Liver (tissue), 3 donors: ENCODE results near the gene MCF2L2.

ENCODE experiments used
- ATF3 ChIP-seq: IDR thresholded peaks from 2 replicates; pipeline ENCODE4 v1.6.1; 2016; ENCODE audit warnings: antibody characterized with exemption
- CTCF ChIP-seq: fragments of 150-350 bp; IDR thresholded peaks from 2 replicates; pipeline ENCODE4 v1.5.1; 2017; ENCODE audit warnings: improper control_type of control experiment, low read depth, low read length; ENCODE audit not compliant: missing input control
- GABPA ChIP-seq, 2 donors: IDR thresholded peaks in 1 of 2; conservative IDR thresholded peaks in 1 of 2; 2 replicates each; pipeline ENCODE4 v1.6.1; 2016; ENCODE audit warnings: antibody characterized with exemption in 2 of 2, mild to moderate bottlenecking in 1 of 2, moderate library complexity in 1 of 2
- HNF4G ChIP-seq: IDR thresholded peaks from 2 replicates; pipeline ENCODE4 v1.6.1; 2016; ENCODE audit warnings: antibody characterized with exemption
- JUND ChIP-seq, 2 donors: IDR thresholded peaks; 2 replicates each; pipeline ENCODE4 v1.6.1; 2016; ENCODE audit warnings: antibody characterized with exemption in 2 of 2
- RXRA ChIP-seq, 2 donors: IDR thresholded peaks; 2 replicates each; pipeline ENCODE4 v1.6.1; 2017 to 2018; ENCODE audit warnings: antibody characterized with exemption in 2 of 2, mild to moderate bottlenecking in 1 of 2
- SP1 ChIP-seq: IDR thresholded peaks from 2 replicates; pipeline ENCODE4 v1.6.1; 2018; ENCODE audit warnings: antibody characterized with exemption, mild to moderate bottlenecking
- TAF1 ChIP-seq: conservative IDR thresholded peaks from 2 replicates; pipeline ENCODE4 v1.6.1; 2016; ENCODE audit warnings: antibody characterized with exemption, mild to moderate bottlenecking
- YY1 ChIP-seq: IDR thresholded peaks from 2 replicates; pipeline ENCODE4 v1.6.1; 2016; ENCODE audit warnings: antibody characterized with exemption, mild to moderate bottlenecking
- TF ChIP-seq, protein P1 (sequence below): IDR thresholded peaks from 2 replicates; pipeline ENCODE4 v1.6.1; 2016; ENCODE audit warnings: antibody characterized with exemption
- TF ChIP-seq, protein P2 (sequence below): IDR thresholded peaks from 2 replicates; pipeline ENCODE4 v1.6.1; 2016; ENCODE audit warnings: antibody characterized with exemption, mild to moderate bottlenecking
- donor health status: healthy.
- donor health status: healthy.

DNA sequence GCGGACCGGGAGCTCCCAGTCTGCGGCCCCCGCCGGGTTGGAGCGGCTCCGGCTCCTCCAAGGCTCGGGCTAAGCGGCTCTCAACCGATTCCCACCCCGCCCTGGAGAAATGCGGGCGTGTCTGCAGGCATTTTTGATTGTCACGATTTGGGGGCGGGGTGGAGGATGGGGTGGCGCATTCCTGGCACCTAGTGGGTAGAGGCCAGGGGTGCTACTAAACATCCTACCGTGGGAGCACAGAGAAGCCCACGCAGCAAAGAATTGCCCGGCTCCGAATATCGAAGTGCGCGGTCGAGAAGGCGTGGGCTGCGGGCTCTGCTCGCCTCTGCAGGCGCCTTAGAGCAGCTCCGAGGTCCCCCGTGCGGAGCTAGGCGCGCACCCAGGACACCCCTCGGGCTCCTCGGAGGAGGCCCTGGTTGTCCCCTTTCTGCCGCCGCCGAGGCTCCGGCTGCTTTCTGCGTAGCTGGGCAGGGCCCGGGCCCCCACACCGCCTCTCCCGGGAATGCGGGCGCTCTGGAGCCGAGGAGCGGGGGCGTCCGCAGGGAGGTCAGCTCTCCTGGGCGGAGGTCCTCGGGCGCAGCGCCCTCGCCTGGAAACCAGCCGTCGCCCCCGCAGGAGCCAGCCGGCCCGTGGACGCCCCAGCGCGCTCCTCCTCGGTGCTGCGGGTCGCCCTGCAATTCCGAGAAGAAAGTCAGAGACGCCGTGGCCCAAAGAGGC is 249.4 kb downstream of the MCF2L2 start:
- no peak for TF ChIP-seq CTCF
- no peak for TF ChIP-seq GABPA (IDR thresholded peaks at IDR 0.05 in 1 of 2, conservative IDR thresholded peaks at IDR 0.05 in 1 of 2)
- no peak for TF ChIP-seq RXRA (IDR thresholded peaks at IDR 0.05)
- TF ChIP-seq SP1, result no peak
- no peak for TF ChIP-seq JUND (IDR thresholded peaks at IDR 0.05)
- TF ChIP-seq, protein P1, sequence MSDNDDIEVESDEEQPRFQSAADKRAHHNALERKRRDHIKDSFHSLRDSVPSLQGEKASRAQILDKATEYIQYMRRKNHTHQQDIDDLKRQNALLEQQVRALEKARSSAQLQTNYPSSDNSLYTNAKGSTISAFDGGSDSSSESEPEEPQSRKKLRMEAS, result no peak
- no peak for TF ChIP-seq TAF1
- no peak for TF ChIP-seq YY1
- TF ChIP-seq ATF3, result no peak
- TF ChIP-seq, protein P2, sequence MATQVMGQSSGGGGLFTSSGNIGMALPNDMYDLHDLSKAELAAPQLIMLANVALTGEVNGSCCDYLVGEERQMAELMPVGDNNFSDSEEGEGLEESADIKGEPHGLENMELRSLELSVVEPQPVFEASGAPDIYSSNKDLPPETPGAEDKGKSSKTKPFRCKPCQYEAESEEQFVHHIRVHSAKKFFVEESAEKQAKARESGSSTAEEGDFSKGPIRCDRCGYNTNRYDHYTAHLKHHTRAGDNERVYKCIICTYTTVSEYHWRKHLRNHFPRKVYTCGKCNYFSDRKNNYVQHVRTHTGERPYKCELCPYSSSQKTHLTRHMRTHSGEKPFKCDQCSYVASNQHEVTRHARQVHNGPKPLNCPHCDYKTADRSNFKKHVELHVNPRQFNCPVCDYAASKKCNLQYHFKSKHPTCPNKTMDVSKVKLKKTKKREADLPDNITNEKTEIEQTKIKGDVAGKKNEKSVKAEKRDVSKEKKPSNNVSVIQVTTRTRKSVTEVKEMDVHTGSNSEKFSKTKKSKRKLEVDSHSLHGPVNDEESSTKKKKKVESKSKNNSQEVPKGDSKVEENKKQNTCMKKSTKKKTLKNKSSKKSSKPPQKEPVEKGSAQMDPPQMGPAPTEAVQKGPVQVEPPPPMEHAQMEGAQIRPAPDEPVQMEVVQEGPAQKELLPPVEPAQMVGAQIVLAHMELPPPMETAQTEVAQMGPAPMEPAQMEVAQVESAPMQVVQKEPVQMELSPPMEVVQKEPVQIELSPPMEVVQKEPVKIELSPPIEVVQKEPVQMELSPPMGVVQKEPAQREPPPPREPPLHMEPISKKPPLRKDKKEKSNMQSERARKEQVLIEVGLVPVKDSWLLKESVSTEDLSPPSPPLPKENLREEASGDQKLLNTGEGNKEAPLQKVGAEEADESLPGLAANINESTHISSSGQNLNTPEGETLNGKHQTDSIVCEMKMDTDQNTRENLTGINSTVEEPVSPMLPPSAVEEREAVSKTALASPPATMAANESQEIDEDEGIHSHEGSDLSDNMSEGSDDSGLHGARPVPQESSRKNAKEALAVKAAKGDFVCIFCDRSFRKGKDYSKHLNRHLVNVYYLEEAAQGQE, result no peak
- no peak for TF ChIP-seq HNF4G
